Naive B cell (primary cell): ENCODE results near the gene C8G. TPM values are rescaled to one million over a fixed set of nuclear protein-coding genes. Genes with fewer than 3 reads are reported as not detected.

Experiments
- ATAC-seq, 2 donors: fragments of 150-1000 bp; cut with Tn5 transposase; 2 replicates each; pipeline ENCODE4 v1.10.0; 2021; ENCODE audit warnings: low read depth in 2 of 2, mild to moderate bottlenecking in 2 of 2, moderate library complexity in 2 of 2
- DNase-seq: peaks from one replicate; pipeline ENCODE4 v3.0.0; 2022
- H3K27ac Mint-ChIP-seq, 6 donors: one replicate each; pipeline ENCODE4 v1.8.0; 2020 to 2022; ENCODE audit warnings: mild to moderate bottlenecking in 6 of 6, mixed read lengths in 6 of 6, moderate library complexity in 5 of 6, inconsistent platforms in 2 of 6
- H3K27me3 Mint-ChIP-seq, 3 donors: one replicate each; pipeline ENCODE4 v1.8.0; 2021 to 2022; ENCODE audit warnings: mixed read lengths in 3 of 3, mild to moderate bottlenecking in 1 of 3
- H3K36me3 Mint-ChIP-seq, 2 donors: one replicate each; pipeline ENCODE4 v1.8.0; 2020 to 2022; ENCODE audit warnings: mixed read lengths in 2 of 2, inconsistent platforms in 1 of 2, mild to moderate bottlenecking in 1 of 2
- H3K4me1 Mint-ChIP-seq, 3 donors: one replicate each; pipeline ENCODE4 v1.8.0; 2020 to 2022; ENCODE audit warnings: mixed read lengths in 3 of 3, inconsistent platforms in 1 of 3, mild to moderate bottlenecking in 1 of 3, moderate library complexity in 1 of 3
- H3K4me3 Mint-ChIP-seq, 8 donors: one replicate each; pipeline ENCODE4 v1.8.0; 2020 to 2022; ENCODE audit warnings: mild to moderate bottlenecking in 8 of 8, mixed read lengths in 8 of 8, moderate library complexity in 8 of 8, inconsistent platforms in 2 of 8
- H3K9me3 Mint-ChIP-seq, 7 donors: one replicate each; pipeline ENCODE4 v1.8.0; 2020 to 2022; ENCODE audit warnings: mixed read lengths in 7 of 7, mild to moderate bottlenecking in 5 of 7, inconsistent platforms in 2 of 7, moderate library complexity in 1 of 7
- polyA plus RNA-seq, 6 donors: library from polyadenylated mRNA; unstranded; fragments of 300-500 nt; fragmentation: Illumina TruSeq; gene quantifications; one replicate each; pipeline ENCODE4 v1.2.3, GENCODE V29; 2021; ENCODE audit warnings: low read depth in 6 of 6

C8G gene
- polyA plus RNA-seq, 6 donors from 2014 or later: not detected

DNA sequence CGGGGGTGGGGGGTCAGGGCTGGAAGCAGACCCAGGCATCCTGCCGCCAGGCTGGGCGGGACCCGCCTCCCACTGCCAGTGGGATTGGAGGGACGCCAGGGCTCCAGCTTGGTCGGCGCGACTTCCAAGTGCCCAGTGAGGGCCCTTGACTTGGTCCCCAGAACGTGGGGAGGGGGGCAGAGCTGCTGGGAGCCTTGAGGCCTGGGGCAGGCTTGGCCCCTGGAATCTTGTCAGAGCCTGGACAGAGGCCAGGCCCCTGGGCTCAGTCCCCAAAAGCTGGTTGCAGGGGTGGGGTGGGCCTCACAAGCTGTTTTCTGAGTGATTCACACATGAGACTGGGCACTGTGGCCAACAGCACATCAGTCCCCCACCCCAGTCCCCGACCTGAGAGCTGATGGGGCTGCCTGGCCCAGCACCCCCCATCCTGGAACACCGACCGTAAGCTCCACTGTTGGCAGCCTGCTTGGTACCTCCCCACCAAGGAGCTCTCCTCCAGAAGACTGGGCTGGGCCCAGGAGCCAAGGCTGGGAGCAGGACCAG is 50.8 kb downstream of the C8G start:
- Mint-ChIP-seq H3K36me3 (no peaks in the 10 kb centered on the region), H3K9me3 (no peaks in the 10 kb centered on the region), H3K4me1 (peaks cover 21 to 58% (median 57%) of the 10 kb centered on the region in 3 donors), H3K27ac (peak overlapping the region in 2 of 6 donors; percentile 65 to 66), H3K4me3 (peak overlapping the region in 7 of 8 donors; percentile 33 to 68 (median 60)), H3K27me3 (peaks cover 3 to 18% (median 6%) of the 10 kb centered on the region in 3 donors)
- ATAC-seq (no peak), DNase-seq (no peak)

Other genes with a start within 250 kb of the C8G start
- gene DIPK1B, start 232.7 kb upstream of the C8G start, polyA plus RNA-seq: 10 to 100 TPM in 4 of 6 donors, 1 to 10 TPM in 1, under 1 TPM in 1; 0.91 to 71.6 (median 15.1) TPM
- gene LCN10, start 202.3 kb upstream of the C8G start, polyA plus RNA-seq: 10 to 100 TPM; 46.1 to 86.0 (median 65.3) TPM
- not detected for gene LCN6, start 196.7 kb upstream of the C8G start, polyA plus RNA-seq
- gene LCN8, start 187.0 kb upstream of the C8G start, polyA plus RNA-seq: 10 to 100 TPM in 2 of 6 donors, under 1 TPM in 3, not detected in 1; 0.39 to 69.1 (median 0.73) TPM
- gene LCN15, start 180.7 kb upstream of the C8G start, polyA plus RNA-seq: under 1 TPM in 1 of 6 donors, not detected in 5; 0.09 TPM
- gene TMEM141, start 153.9 kb upstream of the C8G start, polyA plus RNA-seq: 10 to 100 TPM; 29.3 to 47.7 (median 35.7) TPM
- gene CCDC183, start 148.9 kb upstream of the C8G start, polyA plus RNA-seq: 1 to 10 TPM in 1 of 6 donors, under 1 TPM in 1, not detected in 4; 0.24 to 1.7 TPM
- 10 to 100 TPM in 3 of 6 donors, 1 to 10 TPM in 3; 3.8 to 16.8 (median 9.7) TPM for gene RABL6, start 137.3 kb upstream of the C8G start, polyA plus RNA-seq
- under 1 TPM in 1 of 6 donors, not detected in 5; 0.08 TPM for gene AJM1, start 102.8 kb upstream of the C8G start, polyA plus RNA-seq
- 10 to 100 TPM; 48.0 to 67.7 (median 49.6) TPM for gene PHPT1, start 95.8 kb upstream of the C8G start, polyA plus RNA-seq
- not detected for gene MAMDC4, start 92.9 kb upstream of the C8G start, polyA plus RNA-seq
- 100 to 1,000 TPM; 267 to 324 (median 299) TPM for gene EDF1, start 78.9 kb upstream of the C8G start, polyA plus RNA-seq
- gene TRAF2, start 58.7 kb upstream of the C8G start, polyA plus RNA-seq: 10 to 100 TPM; 13.2 to 29.9 (median 18.4) TPM
- gene FBXW5, start 505 bp upstream of the C8G start, polyA plus RNA-seq: 100 to 1,000 TPM in 1 of 6 donors, 10 to 100 TPM in 5; 48.2 to 105 (median 55.1) TPM
- not detected for gene LCN12, start 7.0 kb downstream of the C8G start, polyA plus RNA-seq
- 1 to 10 TPM in 1 of 6 donors, under 1 TPM in 1, not detected in 4; 0.41 to 1.4 TPM for gene PTGDS, start 32.3 kb downstream of the C8G start, polyA plus RNA-seq
- not detected for gene LCNL1, start 37.8 kb downstream of the C8G start, polyA plus RNA-seq
- gene PAXX, start 47.2 kb downstream of the C8G start, polyA plus RNA-seq: 10 to 100 TPM; 31.7 to 39.8 (median 35.6) TPM
- 1 to 10 TPM in 3 of 6 donors, under 1 TPM in 2, not detected in 1; 0.82 to 2.7 (median 1.1) TPM for gene CLIC3, start 51.3 kb downstream of the C8G start, polyA plus RNA-seq
- 1 to 10 TPM in 3 of 6 donors, under 1 TPM in 2, not detected in 1; 0.63 to 3.9 (median 1.3) TPM for gene ABCA2, start 83.0 kb downstream of the C8G start, polyA plus RNA-seq
- 1 to 10 TPM in 5 of 6 donors, under 1 TPM in 1; 0.93 to 7.4 (median 2.9) TPM for gene FUT7, start 86.8 kb downstream of the C8G start, polyA plus RNA-seq
- under 1 TPM in 1 of 6 donors, not detected in 5; 0.68 TPM for gene NPDC1, start 100.9 kb downstream of the C8G start, polyA plus RNA-seq
- gene ENTPD2, start 108.8 kb downstream of the C8G start, polyA plus RNA-seq: not detected
- under 1 TPM in 1 of 6 donors, not detected in 5; 0.05 TPM for gene SAPCD2, start 125.3 kb downstream of the C8G start, polyA plus RNA-seq
- 1 to 10 TPM; 1.7 to 6.1 (median 3.5) TPM for gene UAP1L1, start 132.3 kb downstream of the C8G start, polyA plus RNA-seq
- gene MAN1B1, start 141.7 kb downstream of the C8G start, polyA plus RNA-seq: 10 to 100 TPM; 19.6 to 30.4 (median 24.3) TPM
- 100 to 1,000 TPM in 4 of 6 donors, 10 to 100 TPM in 2; 71.5 to 142 (median 102) TPM for gene DPP7, start 169.5 kb downstream of the C8G start, polyA plus RNA-seq
- gene GRIN1, start 193.9 kb downstream of the C8G start, polyA plus RNA-seq: not detected
- not detected for gene LRRC26, start 224.8 kb downstream of the C8G start, polyA plus RNA-seq
- not detected for gene TMEM210, start 226.8 kb downstream of the C8G start, polyA plus RNA-seq
- 1 to 10 TPM; 6.1 to 9.3 (median 7.5) TPM for gene ANAPC2, start 243.3 kb downstream of the C8G start, polyA plus RNA-seq
- 100 to 1,000 TPM; 112 to 145 (median 132) TPM for gene SSNA1, start 243.4 kb downstream of the C8G start, polyA plus RNA-seq